Endothelial cell of hepatic sinusoid (primary cell): ENCODE data around the gene RAD51B.

Experiments
- in situ Hi-C: cut with HindIII; loops from 2 replicates; pipeline ENCODE4 v1.10.0; 2017; ENCODE audit warnings: low sequenced_read_pairs

Gene RAD51B

GRCh38 chr14:68607867-68608573, 788.4 kb downstream of the RAD51B start:
- in situ Hi-C loops = no loop called here

- in situ Hi-C loops = no loop called here
Observed at GRCh38 chr14:68608574-68608962, 789.0 kb downstream of the RAD51B start.

GRCh38 chr14:68609012-68609411, 789.4 kb downstream of the RAD51B start:
- in situ Hi-C loops = no loop called here

- in situ Hi-C loops = no loop called here
Observed at GRCh38 chr14:68610251-68610793, 790.7 kb downstream of the RAD51B start.

GRCh38 chr14:68611599-68611998, 792.0 kb downstream of the RAD51B start:
- in situ Hi-C loops = no loop called here

GRCh38 chr14:68612049-68612448, 792.5 kb downstream of the RAD51B start:
- in situ Hi-C loops = no loop called here

- in situ Hi-C loops = loop anchor here (5.0 kb wide), 1 partner anchor 39 kb away; no protein-coding TSS in a partner anchor
Observed at GRCh38 chr14:68616221-68616902, 796.8 kb downstream of the RAD51B start.

GRCh38 chr14:68619790-68620574, 800.4 kb downstream of the RAD51B start:
- in situ Hi-C loops = loop anchor here (5.0 kb wide), 1 partner anchor 43 kb away; no protein-coding TSS in a partner anchor

- in situ Hi-C loops = no loop called here
Observed at GRCh38 chr14:68621400-68622365, 802.1 kb downstream of the RAD51B start.

GRCh38 chr14:68622856-68623255, 803.3 kb downstream of the RAD51B start:
- in situ Hi-C loops = no loop called here

- in situ Hi-C loops = no loop called here
Observed at GRCh38 chr14:68623307-68623706, 803.7 kb downstream of the RAD51B start.

- in situ Hi-C loops = no loop called here
Observed at GRCh38 chr14:68623826-68624225, 804.2 kb downstream of the RAD51B start.

- in situ Hi-C loops = no loop called here
Observed at GRCh38 chr14:68624541-68625220, 805.1 kb downstream of the RAD51B start.

GRCh38 chr14:68625366-68626090, 805.9 kb downstream of the RAD51B start:
- in situ Hi-C loops = no loop called here

- in situ Hi-C loops = no loop called here
Observed at GRCh38 chr14:68626386-68626785, 806.8 kb downstream of the RAD51B start.

- in situ Hi-C loops = no loop called here
Observed at GRCh38 chr14:68627050-68627867, 807.7 kb downstream of the RAD51B start.

- in situ Hi-C loops = no loop called here
Observed at GRCh38 chr14:68627868-68628604, 808.5 kb downstream of the RAD51B start.
